ENCODE data around the gene TRAPPC2L. TPM values are rescaled to one million over a fixed set of nuclear protein-coding genes. Genes with fewer than 3 reads are reported as not detected.

Gene TRAPPC2L
- polyA plus RNA-seq, 3 donors, result 38.8 to 89.3 (median 82.4) TPM

DNA sequence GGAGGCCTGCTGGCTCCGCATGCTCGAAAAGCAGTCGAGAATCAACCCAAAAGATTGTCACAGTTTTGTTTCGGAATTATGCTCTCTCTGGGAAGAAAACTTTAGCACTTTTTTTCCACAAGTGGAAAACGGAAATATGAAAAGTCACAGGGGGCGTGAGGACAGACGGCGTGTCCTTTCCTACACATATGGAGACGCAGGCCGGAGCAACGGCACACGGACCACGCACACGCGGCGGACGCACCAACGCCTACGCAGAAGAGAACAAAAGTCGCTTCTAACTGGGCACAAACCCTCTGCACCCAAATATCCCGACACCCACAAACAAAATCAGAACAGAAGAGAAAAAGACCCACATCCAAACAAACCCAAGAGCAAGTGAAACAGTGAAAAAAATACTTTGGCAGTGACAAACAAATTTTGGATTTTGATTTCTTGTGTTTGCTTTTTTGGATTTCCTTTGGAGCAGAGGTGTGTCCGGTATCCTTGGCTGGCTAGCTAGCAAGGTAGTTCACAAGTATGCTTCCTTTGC, 18.8 kb downstream of the TRAPPC2L start:
- no peak overlapping the region for H3K27ac ChIP-seq (ENCODE audit: low read depth in 1 of 2, low read length in 2 of 2)
- DNase-seq, result no peak

DNA sequence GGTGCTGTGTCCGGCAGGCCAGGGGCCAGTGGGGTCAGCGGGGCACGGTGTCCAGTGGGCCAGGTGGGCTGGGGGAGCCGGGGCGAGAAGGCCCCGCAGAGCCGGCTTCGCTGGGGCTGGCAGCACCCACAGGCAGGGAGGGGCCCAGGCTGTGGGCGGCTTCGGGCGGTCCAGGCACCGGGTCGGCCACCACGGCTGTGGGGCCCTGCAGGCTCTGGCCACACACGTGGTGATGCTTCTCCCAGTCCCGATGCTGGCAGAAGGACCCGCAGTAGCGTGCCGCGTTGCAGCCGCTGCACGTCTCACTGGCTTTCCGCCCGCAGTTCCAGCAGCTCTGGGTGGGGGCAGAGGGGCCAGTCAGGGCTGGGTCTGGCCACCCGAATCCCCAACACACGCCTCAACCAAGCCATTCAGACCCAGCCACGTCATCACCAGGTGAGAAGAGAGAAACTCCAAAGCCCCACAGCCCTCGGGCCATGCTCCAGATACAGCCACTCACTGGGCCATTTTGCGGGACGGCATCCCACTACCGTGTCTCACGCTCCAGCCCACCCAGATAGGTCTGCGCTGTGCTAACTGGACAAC, 20.1 kb downstream of the TRAPPC2L start:
- no peak for DNase-seq
- H4K20me1 ChIP-seq (ENCODE audit: insufficient read depth, low read length), result peaks cover 95% of the 10 kb centered on the region
- Mint-ChIP-seq H3K36me3 (peaks cover 43 to 71% of the 10 kb centered on the region in 2 donors), H3K27me3 (ENCODE audit: low read depth in 3 of 3) (peaks cover 0 to 6% (median 5%) of the 10 kb centered on the region in 3 donors), H3K4me1 (no peaks in the 10 kb centered on the region), H3K4me3 (no peak overlapping the region), H3K27ac (peak overlapping the region in 1 of 7 donors; percentile 72), H3K9me3 (peaks cover 0 to 4% (median 2%) of the 10 kb centered on the region in 7 donors)
- intact Hi-C loops (cut with micrococcal nuclease), result no loop called here
- no peaks in the 10 kb centered on the region for H3K4me1 ChIP-seq (ENCODE audit: control insufficient read depth in 1 of 2, insufficient read depth in 2 of 2, low read length in 2 of 2)
- H2AFZ ChIP-seq (ENCODE audit: insufficient read depth, low read depth, low read length, poor library complexity, severe bottlenecking), result no peak overlapping the region
- H3K4me2 ChIP-seq (replicated peaks; ENCODE audit: extremely low read depth, low read length, poor library complexity, severe bottlenecking), result no peak overlapping the region
- peaks cover 58 to 79% of the 10 kb centered on the region in 2 donors for H3K36me3 ChIP-seq (replicated peaks in 1 of 2; ENCODE audit: control insufficient read depth in 1 of 2, insufficient read depth in 2 of 2, low read length in 2 of 2)
- H3K9me3 ChIP-seq (replicated peaks in 1 of 2; ENCODE audit: control insufficient read depth in 1 of 2, insufficient read depth in 1 of 2, low read length in 2 of 2), result no peaks in the 10 kb centered on the region
- no peaks in the 10 kb centered on the region for H3K27me3 ChIP-seq (ENCODE audit: control insufficient read depth in 2 of 2, insufficient read depth in 2 of 2, low read length in 2 of 2)
- no peak overlapping the region for H3K27ac ChIP-seq (ENCODE audit: low read depth in 1 of 2, low read length in 2 of 2)
- H3K9ac ChIP-seq (ENCODE audit: insufficient read depth, low read length, poor library complexity, severe bottlenecking), result no peak overlapping the region
- H3K79me2 ChIP-seq (ENCODE audit: insufficient read depth, low read length), result no peaks in the 10 kb centered on the region
- WGBS (ENCODE audit: insufficient coverage), result 98% methylated on average over 29 of the region's 33 CpGs
- no peak overlapping the region for H3K4me3 ChIP-seq (replicated peaks in 1 of 3; ENCODE audit: low read depth in 2 of 3, low read length in 3 of 3)
- TF ChIP-seq, protein P1, sequence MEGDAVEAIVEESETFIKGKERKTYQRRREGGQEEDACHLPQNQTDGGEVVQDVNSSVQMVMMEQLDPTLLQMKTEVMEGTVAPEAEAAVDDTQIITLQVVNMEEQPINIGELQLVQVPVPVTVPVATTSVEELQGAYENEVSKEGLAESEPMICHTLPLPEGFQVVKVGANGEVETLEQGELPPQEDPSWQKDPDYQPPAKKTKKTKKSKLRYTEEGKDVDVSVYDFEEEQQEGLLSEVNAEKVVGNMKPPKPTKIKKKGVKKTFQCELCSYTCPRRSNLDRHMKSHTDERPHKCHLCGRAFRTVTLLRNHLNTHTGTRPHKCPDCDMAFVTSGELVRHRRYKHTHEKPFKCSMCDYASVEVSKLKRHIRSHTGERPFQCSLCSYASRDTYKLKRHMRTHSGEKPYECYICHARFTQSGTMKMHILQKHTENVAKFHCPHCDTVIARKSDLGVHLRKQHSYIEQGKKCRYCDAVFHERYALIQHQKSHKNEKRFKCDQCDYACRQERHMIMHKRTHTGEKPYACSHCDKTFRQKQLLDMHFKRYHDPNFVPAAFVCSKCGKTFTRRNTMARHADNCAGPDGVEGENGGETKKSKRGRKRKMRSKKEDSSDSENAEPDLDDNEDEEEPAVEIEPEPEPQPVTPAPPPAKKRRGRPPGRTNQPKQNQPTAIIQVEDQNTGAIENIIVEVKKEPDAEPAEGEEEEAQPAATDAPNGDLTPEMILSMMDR (IDR thresholded peaks at IDR 0.05), result no peak

More for the DNA sequence above, 18.8 kb downstream of the TRAPPC2L start:
- no peak overlapping the region for H3K4me3 Mint-ChIP-seq
- TF ChIP-seq, protein P1 (IDR thresholded peaks at IDR 0.05), result no peak
- Histone ChIP-seq H3K9me3 (replicated peaks in 1 of 2; ENCODE audit: control insufficient read depth in 1 of 2, insufficient read depth in 1 of 2, low read length in 2 of 2) (no peaks in the 10 kb centered on the region), H3K27me3 (ENCODE audit: control insufficient read depth in 2 of 2, insufficient read depth in 2 of 2, low read length in 2 of 2) (peaks cover 0 to 11% of the 10 kb centered on the region in 2 donors), H2AFZ (ENCODE audit: insufficient read depth, low read depth, low read length, poor library complexity, severe bottlenecking) (no peak overlapping the region), H3K36me3 (replicated peaks in 1 of 2; ENCODE audit: control insufficient read depth in 1 of 2, insufficient read depth in 2 of 2, low read length in 2 of 2) (peaks cover 47 to 66% of the 10 kb centered on the region in 2 donors), H3K79me2 (ENCODE audit: insufficient read depth, low read length) (no peaks in the 10 kb centered on the region), H3K9ac (ENCODE audit: insufficient read depth, low read length, poor library complexity, severe bottlenecking) (no peak overlapping the region), H3K4me2 (replicated peaks; ENCODE audit: extremely low read depth, low read length, poor library complexity, severe bottlenecking) (no peak overlapping the region), H3K4me1 (ENCODE audit: control insufficient read depth in 1 of 2, insufficient read depth in 2 of 2, low read length in 2 of 2) (peaks cover 0 to 10% of the 10 kb centered on the region in 2 donors), H4K20me1 (ENCODE audit: insufficient read depth, low read length) (peaks cover 89% of the 10 kb centered on the region), H3K4me3 (replicated peaks in 1 of 3; ENCODE audit: low read depth in 2 of 3, low read length in 3 of 3) (no peak overlapping the region)
- peaks cover 8 to 19% (median 13%) of the 10 kb centered on the region in 3 donors for H3K27me3 Mint-ChIP-seq (ENCODE audit: low read depth in 3 of 3)
- WGBS (ENCODE audit: insufficient coverage), result over 99% methylated on average over 19 of the region's 22 CpGs
- peaks cover 0 to 4% (median 2%) of the 10 kb centered on the region in 7 donors for H3K9me3 Mint-ChIP-seq
- peaks cover 43 to 60% of the 10 kb centered on the region in 2 donors for H3K36me3 Mint-ChIP-seq
- H3K4me1 Mint-ChIP-seq, result peaks cover 6% of the 10 kb centered on the region
- no peak overlapping the region for H3K27ac Mint-ChIP-seq
- intact Hi-C loops (cut with micrococcal nuclease), result no loop called here
